SKM-1 (cell line): ENCODE results near the gene CLCA1.
A peak's percentile ranks its signal among the peaks of the same experiment; 100 is the strongest.
"Not testable (repeated sequence)": the region's sequence is repeated elsewhere in the genome, so short reads cannot be mapped to it uniquely, and the experiment has no call there.

ENCODE experiments used
- DNase-seq: peaks from one replicate; lab custom pipeline; 2025; ENCODE audit not compliant: unreplicated experiment; lab: John Stamatoyannopoulos, UW

Gene CLCA1

DNA sequence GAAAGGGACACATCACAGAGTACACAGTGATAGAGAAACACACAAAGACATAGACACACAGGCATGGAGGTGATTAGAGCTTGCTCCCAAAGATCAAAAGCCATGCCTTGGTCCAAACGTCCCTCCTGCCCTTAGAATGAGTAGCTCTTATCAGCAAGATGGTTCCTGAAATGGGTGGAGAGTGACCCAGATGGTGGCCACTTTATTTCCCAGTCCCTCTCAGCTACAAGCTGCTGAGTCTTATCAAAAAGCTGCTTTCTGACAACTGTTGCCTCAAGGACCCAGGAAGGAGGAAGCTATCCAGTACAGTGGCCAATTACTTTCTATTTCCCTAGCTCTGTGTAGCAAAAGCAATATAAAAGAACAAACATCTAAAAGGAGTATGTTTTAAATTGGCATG is 7.7 kb upstream of the CLCA1 start:
- DNase-seq = no peak

DNA sequence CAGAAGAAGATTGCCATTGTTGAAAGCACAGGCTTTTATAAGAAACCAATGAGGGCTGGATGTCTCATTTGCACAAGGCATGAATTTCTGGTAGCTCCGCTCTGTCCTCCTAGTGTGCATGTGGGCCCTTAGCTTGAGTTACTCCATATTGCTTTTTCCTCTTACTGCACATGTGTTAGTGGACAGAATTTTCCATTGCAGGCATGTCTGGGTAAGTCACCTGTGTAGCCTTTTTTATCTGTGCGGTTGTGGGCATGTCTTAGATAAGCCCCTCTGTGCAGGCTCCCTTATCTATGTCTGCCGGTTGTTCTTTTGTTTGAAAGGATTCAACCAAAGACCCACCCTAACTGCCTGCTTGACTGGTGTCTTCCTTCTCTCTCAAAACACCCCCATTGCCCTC is 7.2 kb upstream of the CLCA1 start:
- no peak for DNase-seq

DNA sequence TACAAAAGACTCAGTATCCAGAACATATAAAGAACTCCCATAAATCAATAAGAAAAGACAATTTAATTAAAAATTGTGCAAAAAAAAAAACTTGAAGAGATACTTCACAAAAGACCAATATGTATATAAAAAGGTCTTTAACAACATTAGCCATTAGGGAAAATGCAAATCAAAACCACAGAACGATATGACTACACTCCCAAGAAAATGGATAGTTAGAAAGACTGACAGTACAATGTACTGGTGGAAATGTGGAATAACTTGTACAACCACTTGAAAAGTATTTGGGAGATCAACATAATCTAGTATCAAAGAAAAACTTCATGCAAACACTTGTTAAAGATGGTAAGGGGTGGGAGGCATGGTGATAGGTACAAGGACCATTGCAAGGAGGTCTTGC is 3.9 kb upstream of the CLCA1 start:
- no peak for DNase-seq

DNA sequence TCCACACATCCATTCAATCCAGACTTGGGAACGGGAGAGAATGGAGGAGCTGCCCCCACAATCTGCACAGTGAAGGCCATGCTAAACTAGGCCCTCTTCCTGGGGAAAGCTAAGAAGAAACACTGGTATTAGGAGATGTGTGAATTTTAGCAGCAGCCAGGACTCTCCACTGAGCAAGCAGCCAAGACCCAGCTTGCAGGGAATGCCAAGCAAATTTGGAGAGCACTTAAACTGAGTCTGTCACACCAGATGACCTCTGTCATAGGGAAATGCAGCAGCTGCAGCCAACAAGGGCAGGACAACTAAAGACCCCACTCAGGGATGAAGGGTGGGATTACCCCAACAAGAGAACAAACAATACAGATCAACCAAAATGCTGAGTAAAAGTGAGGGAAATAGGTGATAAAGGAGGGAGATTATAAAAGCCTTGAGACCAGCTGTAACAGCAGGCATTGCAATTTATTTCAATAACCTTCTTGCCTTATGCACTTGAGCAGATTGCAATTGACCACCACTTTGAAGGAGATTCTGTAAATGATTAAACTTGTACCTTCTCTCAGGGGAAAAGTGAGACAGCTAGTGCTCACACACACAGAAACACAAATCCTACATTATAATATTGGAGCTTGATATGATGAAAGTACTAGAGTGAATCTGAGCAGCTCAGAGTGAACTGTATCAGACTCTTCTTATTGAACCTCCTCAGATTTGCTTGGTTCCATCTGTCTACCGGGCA is 2.5 kb upstream of the CLCA1 start:
- no peak for DNase-seq

DNA sequence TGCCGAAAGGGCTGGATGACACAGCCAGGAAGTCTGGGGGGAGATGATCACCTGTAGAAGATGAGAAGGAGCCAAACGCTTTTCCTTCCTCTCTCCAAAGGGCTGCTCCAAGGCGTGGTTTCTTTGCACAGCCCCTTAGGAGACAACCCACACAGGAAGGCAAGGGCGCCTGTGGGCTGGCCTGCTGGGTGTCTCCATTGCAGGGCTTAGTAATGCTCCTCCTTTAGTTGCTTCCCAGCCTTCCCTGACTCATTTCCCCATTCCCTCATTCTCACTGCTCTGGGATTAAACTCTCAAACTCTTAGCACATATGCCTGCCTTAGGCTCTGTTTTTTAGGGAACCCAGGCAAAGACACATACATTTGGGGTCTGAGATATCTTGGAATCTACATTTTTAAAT is 1.7 kb upstream of the CLCA1 start:
- no peak for DNase-seq

DNA sequence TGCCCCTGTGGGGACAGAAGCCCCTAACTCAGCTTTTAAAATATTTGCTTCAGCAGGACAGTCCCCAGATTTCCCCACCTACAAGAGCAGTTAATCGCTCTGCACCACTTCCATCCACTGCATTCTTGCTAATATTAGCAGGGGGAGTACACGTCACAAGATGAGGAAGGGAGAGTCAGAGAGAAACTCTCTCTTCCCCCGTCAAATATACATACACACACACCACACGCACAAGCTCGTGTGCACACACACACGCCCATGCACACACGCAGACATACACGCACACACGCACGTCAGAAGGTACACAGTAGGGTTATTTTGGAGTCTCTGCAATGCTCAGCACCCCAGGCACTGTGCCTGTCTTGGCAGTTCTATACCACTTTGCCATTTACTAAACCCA is 2.1 kb downstream of the CLCA1 start:
- no peak for DNase-seq

DNA sequence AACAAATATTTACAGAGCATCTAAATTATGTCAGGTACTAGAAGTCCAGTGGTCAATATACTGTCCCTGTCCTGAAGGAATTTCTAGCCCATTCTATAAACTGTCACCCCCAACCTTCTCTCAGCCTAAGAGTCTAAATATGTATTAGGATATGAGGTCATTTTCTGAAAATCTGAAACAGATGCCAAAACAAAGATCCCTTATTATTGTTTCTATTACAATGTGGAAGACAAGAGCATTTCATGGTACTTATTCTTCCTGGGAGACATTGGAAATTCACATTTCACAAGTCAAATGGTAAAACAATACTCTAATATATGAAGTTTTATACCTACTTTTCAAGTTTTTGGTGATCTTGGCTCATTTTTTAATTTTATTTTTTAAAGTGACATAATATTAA is 2.6 kb downstream of the CLCA1 start:
- DNase-seq = no peak

DNA sequence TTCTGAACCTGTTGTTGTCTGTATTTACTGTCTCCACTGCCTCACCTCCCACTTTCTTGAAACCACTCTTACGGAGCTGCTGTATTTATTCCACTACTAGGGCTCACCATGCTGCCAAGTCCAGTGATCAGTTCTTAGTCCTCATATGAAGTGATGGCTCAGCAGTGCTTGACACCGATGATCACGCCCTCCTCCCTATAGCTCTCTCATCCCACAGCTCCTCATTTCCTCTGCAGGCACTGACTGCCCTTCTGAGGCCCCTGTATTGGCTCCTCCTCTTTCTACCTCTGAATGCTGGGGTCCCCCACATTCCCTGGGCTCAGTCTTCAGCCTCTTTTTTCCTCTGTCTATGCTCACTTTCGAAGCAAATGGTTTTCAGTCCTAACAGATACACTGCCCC is 3.4 kb downstream of the CLCA1 start:
- no peak for DNase-seq

DNA sequence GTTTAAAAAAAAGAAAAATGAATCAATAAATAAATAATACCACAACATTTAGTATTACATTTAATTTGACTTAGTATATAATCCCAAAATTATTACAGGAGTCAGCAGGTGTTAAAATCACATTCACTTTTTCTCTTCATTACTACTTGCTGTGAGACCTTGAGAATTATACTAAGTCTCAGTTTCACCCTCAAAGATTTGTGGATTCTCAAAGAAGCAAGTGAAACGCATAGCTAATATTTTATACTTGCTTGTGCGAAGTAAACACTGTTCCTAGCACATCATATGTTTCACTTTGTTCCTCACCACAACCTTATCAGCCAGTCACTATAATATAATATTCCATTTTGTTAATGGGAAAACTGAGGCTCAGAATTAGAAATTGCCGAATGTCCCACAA is 4.0 kb downstream of the CLCA1 start:
- DNase-seq = no peak

DNA sequence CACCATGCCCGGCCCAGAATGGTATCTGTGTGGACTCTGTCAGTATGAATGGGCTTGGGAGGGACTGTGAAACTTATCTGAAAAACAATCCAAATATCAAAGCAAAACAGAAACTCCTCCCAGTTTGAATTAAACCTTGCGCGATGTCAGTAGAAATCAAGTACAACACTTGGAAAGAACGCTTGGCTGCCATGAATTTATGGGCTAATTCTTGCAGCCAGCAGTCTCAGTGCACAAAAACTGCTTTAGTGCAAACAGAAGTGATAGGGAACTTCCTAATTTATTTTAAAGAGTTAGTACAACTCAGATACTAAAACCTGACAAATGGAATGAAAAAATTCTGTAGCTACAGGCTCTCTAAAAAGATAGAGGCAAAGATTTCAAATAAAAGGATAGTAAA is 8.5 kb downstream of the CLCA1 start:
- no peak for DNase-seq

DNA sequence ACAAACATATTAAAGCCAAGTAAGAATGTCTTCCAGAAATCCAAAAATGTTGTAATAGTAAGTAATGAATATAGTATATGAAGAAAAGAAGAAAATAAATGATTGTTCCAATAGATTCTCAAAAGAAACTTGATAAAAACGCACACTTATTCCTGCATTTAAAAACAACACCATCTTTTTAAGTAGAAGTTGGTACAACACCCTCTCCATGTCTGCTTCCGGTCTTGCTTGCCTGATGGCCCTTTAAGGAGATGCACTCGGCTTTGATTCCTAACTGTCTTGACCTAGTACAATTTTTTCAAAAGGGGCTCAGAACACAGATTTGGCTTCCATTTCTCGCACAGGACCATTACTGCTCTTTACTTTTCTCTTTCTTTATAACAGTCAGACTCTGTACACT is 9.0 kb downstream of the CLCA1 start:
- DNase-seq = no peak

DNA sequence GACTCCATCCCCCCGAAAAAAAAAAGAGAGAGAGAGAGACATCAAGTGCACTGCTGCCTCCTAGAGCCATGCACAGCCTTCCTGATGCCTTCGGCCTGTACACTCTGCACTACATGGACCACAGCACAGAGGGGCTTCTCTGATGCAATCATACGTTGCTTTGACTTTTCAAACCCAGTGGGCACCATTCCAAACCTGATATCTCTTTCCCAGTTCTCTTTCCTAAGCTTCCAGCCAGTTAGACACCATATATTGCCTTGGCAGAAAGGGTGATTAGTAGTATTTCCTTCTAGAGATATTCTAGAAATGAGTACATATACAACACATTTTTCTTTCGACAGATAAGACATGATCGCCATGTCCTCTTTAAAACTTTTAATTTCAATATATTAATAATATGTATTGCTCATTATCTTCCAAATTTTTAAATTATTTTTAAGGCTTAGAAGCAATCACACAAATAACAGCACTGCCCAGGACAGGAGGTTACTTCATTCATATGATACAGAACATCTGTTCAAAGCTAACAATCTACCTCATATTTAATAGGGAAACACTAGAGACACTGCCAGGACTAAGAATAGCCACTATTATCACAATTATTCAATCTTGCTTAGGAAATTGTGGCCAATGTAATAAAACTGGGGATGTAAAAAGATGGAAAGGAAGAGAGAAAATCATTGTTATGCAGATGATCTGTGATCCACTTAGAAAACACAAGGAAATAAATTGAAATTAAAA is 9.9 kb downstream of the CLCA1 start:
- DNase-seq = no peak

DNA sequence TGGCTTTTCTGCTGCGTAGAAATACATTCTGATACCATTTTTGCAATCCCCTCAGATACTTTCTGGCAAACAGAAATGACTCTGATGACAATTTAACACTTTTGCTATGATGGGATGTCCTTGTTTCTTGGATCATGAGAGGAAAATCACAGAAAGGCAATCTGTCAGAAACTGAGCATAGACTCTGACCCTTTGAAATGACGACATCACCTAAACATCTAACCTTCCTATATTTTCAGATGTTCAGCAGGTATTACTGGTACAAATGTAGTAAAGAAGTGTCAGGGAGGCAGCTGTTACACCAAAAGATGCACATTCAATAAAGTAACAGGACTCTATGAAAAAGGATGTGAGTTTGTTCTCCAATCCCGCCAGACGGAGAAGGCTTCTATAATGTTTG is 13.2 kb downstream of the CLCA1 start:
- DNase-seq = no peak

DNA sequence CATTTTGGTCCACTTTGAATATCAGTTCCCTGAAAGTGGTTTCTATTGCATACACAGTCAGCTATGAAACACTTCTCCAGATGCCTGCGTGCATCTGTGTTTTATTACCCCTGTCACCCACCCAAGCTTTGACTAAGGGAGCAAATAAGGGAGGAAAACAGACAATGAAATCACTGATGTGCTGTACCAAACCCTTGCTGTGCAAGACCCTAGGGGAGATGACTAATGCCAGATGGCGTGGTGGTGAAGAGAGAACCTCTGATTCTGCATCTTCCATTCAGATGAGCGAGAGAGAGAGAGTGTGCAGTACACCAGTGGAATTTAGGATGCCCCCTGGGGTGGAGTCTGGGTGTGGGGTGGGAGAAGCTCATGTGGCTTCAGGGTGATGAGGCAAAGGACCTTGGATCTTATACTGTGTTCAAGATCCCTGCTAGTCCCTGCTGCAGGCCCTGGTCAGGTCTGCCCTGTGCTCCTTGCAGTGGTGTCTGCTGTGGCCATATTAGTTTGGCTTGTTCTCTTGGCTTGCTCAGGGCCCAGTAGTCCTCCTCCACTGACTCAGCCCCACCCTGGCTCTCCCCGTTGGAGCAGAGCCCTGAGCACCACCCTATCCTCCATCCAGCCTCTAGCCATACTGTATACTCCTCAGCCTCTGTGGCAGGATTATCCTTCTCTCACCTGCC is 18.5 kb downstream of the CLCA1 start:
- no peak for DNase-seq

DNA sequence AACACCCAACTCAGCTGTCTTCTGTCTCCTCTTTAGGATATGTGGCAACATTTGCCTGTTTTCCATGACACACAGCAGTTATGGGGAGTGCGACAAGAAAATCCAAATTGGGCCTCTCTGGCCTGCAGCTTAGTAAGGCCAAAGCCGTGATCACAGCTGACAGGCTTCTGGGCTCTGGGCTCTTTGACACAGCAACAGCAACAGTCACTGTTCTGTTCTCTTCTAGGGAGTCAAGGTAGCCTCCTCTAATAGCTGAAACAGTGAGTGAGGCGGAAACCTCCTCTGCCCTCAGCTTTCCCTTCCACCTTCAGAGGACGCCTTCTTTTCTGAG is 19.0 kb downstream of the CLCA1 start:
- no peak for DNase-seq

DNA sequence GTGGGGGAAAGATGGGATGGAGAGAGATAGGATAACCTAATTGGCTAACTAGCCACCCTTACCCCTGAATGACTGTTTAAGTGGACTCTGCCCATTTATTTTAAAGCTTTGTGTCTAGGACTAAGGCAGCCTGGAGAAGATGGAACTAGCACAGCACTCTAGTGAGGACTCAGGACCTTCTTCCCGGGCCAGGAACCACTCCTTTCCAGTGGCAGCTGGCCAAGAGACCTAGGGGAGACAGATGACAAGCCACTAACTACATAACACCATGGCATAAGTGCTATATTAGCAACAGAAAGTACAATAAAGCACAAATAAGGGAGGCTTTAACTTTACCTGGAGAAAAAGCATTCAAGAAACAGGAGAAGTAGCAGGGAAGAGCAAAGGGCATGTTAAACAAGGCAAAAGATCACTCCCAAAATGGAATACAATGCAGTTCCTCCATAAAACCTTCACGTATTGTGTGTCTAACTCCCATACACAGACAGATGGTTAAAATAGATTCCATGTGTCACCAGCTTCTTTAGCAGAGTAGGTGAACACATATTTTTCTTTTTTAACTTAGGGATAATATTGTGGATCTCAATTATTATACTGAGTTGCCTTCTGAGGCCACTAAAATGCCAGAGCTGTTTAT is 20.6 kb downstream of the CLCA1 start:
- DNase-seq = no peak

DNA sequence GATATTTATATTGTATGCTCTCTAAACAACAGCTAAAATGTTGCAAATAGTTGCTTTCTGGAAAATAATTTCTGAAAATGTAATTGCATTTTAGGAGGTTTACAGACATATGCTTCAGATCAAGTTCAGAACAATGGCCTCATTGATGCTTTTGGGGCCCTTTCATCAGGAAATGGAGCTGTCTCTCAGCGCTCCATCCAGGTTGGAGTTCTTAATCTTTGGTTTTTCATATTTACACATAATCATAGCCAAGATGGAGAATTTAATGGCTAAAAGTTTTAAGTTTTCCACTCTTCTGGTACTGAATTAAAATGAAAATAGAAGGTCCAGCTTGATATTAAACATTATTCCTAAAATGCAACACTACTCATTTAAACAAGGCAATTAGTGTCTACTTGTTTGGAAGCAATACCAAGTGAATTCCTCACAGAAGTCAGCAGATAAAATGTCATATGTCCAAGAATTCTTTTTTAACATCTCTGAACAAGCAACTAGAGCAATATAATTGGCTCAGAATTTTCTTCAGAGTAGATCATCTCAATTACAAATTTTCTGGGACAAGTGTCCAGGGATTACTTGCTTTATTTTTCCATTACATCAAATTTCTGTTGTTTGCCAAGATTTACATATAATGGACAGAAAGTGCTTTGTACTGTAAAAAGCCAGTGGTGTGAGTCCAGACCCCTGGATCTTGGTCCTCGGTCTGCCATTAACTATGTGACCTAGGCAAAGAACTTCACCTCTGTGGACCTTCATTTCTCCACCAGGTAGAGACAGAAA is 22.6 kb downstream of the CLCA1 start:
- DNase-seq = no peak

DNA sequence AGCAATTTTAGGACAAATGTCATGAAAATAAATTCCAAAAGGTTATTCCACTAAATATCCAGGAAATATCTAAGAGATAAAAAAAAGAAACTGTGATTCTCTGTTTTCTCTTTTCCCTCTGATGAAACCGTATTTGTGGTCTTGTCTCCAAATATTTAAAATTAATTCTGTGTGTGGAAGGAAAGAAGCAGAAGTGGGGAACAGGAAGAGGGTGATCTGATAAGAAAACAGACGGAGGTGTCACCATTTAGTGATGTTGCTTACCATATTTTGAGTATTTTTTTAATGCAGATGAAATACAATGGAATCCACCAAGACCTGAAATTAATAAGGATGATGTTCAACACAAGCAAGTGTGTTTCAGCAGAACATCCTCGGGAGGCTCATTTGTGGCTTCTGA is 29.6 kb downstream of the CLCA1 start:
- no peak for DNase-seq

DNA sequence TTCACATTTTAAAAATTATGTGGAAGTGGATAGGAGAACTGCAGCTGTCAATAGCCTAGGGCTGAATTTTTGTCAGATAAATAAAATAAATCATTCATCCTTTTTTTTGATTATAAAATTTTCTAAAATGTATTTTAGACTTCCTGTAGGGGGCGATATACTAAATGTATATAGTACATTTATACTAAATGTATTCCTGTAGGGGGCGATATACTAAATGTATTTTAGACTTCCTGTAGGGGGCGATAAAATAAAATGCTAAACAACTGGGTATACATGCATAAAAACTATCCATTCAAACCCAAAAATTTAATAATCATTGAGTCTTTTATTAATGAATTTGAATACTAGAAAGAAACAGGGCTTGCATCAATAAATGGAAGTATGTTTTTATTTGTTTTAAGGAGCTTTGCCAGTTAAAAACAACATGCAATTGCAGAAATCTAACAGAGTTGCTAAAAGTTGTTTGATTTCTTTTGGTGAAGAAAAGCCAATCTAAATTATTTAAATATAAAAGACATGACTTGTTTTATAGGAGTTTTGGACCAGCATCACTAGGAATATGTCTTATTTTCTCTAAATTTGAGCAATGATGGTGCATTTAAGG is 31.4 kb downstream of the CLCA1 start:
- DNase-seq = peak; percentile 58

DNA sequence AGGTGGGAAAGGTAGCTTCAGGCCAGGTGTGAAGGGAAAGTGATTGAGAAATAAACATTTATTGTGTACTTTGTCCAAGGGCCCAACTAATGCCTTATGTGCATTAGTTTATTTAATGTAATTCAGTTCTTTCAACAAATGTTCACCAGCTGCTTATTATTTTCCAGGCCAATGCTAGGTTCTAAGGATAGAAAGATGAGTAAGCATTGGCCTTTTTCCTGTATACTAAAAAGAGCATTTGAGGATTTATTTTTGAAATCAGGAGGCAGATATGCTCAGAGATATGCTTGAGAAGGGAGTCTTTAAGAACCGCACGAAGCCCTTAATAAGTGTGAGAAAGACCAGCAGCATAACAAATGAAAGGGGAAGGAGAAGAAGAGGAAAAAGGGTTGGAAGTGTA is 32.0 kb downstream of the CLCA1 start:
- DNase-seq = no peak

DNA sequence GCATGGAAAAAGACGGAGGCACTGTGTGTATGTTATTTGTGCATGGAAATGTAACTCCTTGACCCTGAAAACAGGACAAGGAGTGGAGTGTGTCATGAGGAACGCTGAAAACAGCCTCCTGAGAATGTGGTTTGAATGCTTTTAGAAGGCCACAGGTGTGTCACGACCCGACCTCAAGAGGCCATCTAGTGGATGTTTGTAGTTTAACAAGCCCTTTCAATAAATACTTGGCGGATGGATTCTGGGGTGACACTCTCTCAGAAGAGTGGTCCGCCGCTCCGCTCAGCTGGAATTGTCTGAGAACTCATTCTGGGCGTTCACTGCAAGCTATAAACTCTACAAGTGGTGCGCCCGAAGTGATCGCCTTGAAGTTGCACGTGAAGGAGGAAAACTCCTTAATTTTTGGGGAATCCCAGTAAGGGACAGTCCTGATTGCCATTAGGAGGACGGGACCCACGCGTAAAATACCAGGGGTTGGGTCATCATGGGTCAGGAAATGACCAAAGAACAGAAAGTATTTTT is 33.5 kb downstream of the CLCA1 start:
- DNase-seq = not testable (repeated sequence)
